KBM-7 (cell line): ENCODE measurements around the gene FOXD4L1.
"Not testable (repeated sequence)": the region's sequence is repeated elsewhere in the genome, so short reads cannot be mapped to it uniquely, and the experiment has no call there.

Experiments
- DNase-seq: peaks from one replicate; pipeline ENCODE4 v3.0.0-alpha.2; 2015
- in situ Hi-C: fragments of 300-500 bp; cut with MboI; formaldehyde crosslinking; loops from 2 replicates; pipeline ENCODE4 v1.14.3; 2020; ENCODE audit warnings: low sequenced_read_pairs, low pct_unique_long_range_greater_than_20kb, mixed read lengths

The FOXD4L1 gene

GRCh38 chr2:113520837-113521236, 22.4 kb downstream of the FOXD4L1 start:
- in situ Hi-C loops: not testable (repeated sequence)
- DNase-seq: peak; percentile 19

- in situ Hi-C loops, DNase-seq: not testable (repeated sequence)
These were observed 23.0 kb downstream of the FOXD4L1 start for GRCh38 chr2:113521492-113521891.

- in situ Hi-C loops, DNase-seq: not testable (repeated sequence)
These were observed 26.5 kb downstream of the FOXD4L1 start for GRCh38 chr2:113524986-113525385.

- in situ Hi-C loops, DNase-seq: not testable (repeated sequence)
These were observed 29.0 kb downstream of the FOXD4L1 start for GRCh38 chr2:113527350-113528045.

GRCh38 chr2:113528126-113528525, 29.7 kb downstream of the FOXD4L1 start:
- in situ Hi-C loops, DNase-seq: not testable (repeated sequence)

- in situ Hi-C loops: not testable (repeated sequence)
These were observed 30.4 kb downstream of the FOXD4L1 start for GRCh38 chr2:113528904-113529303.

GRCh38 chr2:113532991-113533390, 34.5 kb downstream of the FOXD4L1 start:
- in situ Hi-C loops, DNase-seq: not testable (repeated sequence)

More at GRCh38 chr2:113528904-113529303, 30.4 kb downstream of the FOXD4L1 start:
- not testable (repeated sequence) for DNase-seq

- in situ Hi-C loops, DNase-seq: not testable (repeated sequence)
These were observed 38.1 kb downstream of the FOXD4L1 start for GRCh38 chr2:113536573-113536972.

- DNase-seq, in situ Hi-C loops: not testable (repeated sequence)
These were observed 42.4 kb downstream of the FOXD4L1 start for GRCh38 chr2:113540834-113541203.

GRCh38 chr2:113541204-113541975, 42.9 kb downstream of the FOXD4L1 start:
- in situ Hi-C loops: not testable (repeated sequence)
- peak; percentile 31 for DNase-seq

GRCh38 chr2:113541976-113542485, 43.6 kb downstream of the FOXD4L1 start:
- peak; percentile 3 for DNase-seq
- in situ Hi-C loops: not testable (repeated sequence)

GRCh38 chr2:113542529-113542928, 44.1 kb downstream of the FOXD4L1 start:
- in situ Hi-C loops, DNase-seq: not testable (repeated sequence)
